K562 treated with DMSO at 1 percent for 12 hours (cell line): Measurements from ENCODE around the gene FHDC1. TPM values are rescaled to one million over a fixed set of nuclear protein-coding genes. Genes with fewer than 3 reads are reported as not detected.

ENCODE experiments used
- total RNA-seq: library from RNA; unstranded; fragments of 300-600 nt; gene quantifications from 2 replicates; pipeline ENCODE4 v1.2.3, GENCODE V29; 2022; ENCODE audit not compliant: insufficient read depth

FHDC1 gene, protein sequence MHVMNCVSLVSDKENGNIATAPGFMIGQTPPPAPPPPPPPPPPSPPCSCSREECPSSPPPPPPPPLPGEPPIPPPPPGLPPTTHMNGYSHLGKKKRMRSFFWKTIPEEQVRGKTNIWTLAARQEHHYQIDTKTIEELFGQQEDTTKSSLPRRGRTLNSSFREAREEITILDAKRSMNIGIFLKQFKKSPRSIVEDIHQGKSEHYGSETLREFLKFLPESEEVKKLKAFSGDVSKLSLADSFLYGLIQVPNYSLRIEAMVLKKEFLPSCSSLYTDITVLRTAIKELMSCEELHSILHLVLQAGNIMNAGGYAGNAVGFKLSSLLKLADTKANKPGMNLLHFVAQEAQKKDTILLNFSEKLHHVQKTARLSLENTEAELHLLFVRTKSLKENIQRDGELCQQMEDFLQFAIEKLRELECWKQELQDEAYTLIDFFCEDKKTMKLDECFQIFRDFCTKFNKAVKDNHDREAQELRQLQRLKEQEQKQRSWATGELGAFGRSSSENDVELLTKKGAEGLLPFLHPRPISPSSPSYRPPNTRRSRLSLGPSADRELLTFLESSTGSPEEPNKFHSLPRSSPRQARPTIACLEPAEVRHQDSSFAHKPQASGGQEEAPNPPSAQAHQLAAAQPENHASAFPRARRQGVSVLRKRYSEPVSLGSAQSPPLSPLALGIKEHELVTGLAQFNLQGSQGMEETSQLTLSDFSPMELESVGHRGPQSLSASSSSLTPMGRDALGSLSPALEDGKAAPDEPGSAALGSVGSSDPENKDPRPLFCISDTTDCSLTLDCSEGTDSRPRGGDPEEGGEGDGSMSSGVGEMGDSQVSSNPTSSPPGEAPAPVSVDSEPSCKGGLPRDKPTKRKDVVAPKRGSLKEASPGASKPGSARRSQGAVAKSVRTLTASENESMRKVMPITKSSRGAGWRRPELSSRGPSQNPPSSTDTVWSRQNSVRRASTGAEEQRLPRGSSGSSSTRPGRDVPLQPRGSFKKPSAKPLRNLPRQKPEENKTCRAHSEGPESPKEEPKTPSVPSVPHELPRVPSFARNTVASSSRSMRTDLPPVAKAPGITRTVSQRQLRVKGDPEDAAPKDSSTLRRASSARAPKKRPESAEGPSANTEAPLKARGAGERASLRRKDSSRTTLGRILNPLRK
- 0.15 and 1.1 TPM in 2 replicates for total RNA-seq

DNA sequence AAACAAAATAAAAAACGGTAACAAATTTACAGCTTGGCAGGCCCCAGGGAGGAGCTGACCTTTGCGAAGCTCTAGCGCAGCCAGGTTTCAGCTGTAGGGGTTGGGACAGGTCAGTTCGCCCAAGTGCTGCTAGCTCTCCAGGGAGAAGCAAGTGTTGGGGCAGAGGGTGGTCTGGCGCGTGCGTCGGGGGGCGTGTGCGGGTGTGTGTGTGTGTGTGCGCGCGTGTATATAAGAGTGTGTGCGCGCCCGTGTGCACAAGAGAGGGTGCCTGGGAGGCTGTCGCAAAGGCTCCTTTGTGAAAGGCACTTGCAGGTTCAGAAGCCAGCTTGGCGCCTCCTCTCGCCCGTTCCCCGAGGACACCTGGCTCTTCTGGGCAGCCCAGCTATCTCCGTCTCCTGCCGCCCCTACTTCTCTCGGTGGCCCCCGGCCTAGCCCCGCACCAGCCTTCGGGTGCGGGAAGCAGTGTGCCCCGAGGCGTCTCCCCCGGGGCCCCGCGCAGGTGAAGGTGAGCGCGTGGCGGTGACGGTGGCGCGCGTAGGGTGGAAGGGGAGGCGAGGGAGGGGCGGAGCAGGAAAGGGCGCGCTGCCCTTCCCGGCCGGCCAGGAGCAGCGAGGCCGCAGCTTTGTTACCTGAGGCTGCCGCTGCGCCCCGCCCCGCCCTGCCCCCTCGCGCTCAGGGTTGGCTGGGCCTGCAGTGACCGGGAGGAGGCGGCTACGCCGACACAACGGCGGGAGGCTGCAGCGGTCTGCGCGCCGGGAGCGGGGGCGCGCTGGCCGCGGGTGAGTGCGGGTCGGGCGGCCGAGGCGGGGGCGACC lies at the start of gene FHDC1:
Gene FHDC1 (plus strand): TSS at position 693 of the 815 bp plus-strand sequence. CDS start 6,735 bp downstream, outside the sequence.

Other genes with a start within 250 kb of the FHDC1 start
- gene TIGD4, start 156.6 kb upstream of the FHDC1 start, total RNA-seq, result 0.33 TPM in 1 of 2 replicates, not detected in the other
- 6.0 and 21.7 TPM in 2 replicates for gene ARFIP1, start 156.4 kb upstream of the FHDC1 start, total RNA-seq